Measurements from ENCODE around the gene CRIM1.
A peak's percentile ranks its signal among the peaks of the same experiment; 100 is the strongest.
"Not testable (repeated sequence)": the region's sequence is repeated elsewhere in the genome, so short reads cannot be mapped to it uniquely, and the experiment has no call there.

The CRIM1 gene

GRCh38 chr2:36355151-36355889 lies at the start of gene CRIM1:
Gene CRIM1, plus strand, starts transcription at chr2:36355778. Its CDS starts 515 bp downstream, at chr2:36356293.
- DNase-seq (ENCODE audit: low read depth), result peak; percentile 36

- DNase-seq (ENCODE audit: low read depth), result no peak
Observed at GRCh38 chr2:36307441-36307840, 48.1 kb upstream of the CRIM1 start.

- not testable (repeated sequence) for DNase-seq (ENCODE audit: low read depth)
Observed at GRCh38 chr2:36310444-36310843, 45.1 kb upstream of the CRIM1 start.

GRCh38 chr2:36318547-36318946 lies 37.0 kb upstream of the CRIM1 start:
- DNase-seq (ENCODE audit: low read depth), result no peak

- no peak for DNase-seq (ENCODE audit: low read depth)
Observed at GRCh38 chr2:36322108-36322507, 33.5 kb upstream of the CRIM1 start.

GRCh38 chr2:36326286-36326685 lies 29.3 kb upstream of the CRIM1 start:
- no peak for DNase-seq (ENCODE audit: low read depth)

- DNase-seq (ENCODE audit: low read depth), result no peak
Observed at GRCh38 chr2:36329251-36329650, 26.3 kb upstream of the CRIM1 start.

GRCh38 chr2:36329746-36330472 lies 25.7 kb upstream of the CRIM1 start:
- no peak for DNase-seq (ENCODE audit: low read depth)

- DNase-seq (ENCODE audit: low read depth), result no peak
Observed at GRCh38 chr2:36330473-36331395, 24.8 kb upstream of the CRIM1 start.

GRCh38 chr2:36333350-36334012 lies 22.1 kb upstream of the CRIM1 start:
- no peak for DNase-seq (ENCODE audit: low read depth)

GRCh38 chr2:36335597-36335996 lies 20.0 kb upstream of the CRIM1 start:
- DNase-seq (ENCODE audit: low read depth), result no peak

- no peak for DNase-seq (ENCODE audit: low read depth)
Observed at GRCh38 chr2:36336321-36336720, 19.3 kb upstream of the CRIM1 start.

- no peak for DNase-seq (ENCODE audit: low read depth)
Observed at GRCh38 chr2:36337354-36337753, 18.2 kb upstream of the CRIM1 start.

- no peak for DNase-seq (ENCODE audit: low read depth)
Observed at GRCh38 chr2:36338124-36338826, 17.3 kb upstream of the CRIM1 start.

GRCh38 chr2:36338827-36339145 lies 16.8 kb upstream of the CRIM1 start:
- no peak for DNase-seq (ENCODE audit: low read depth)

- no peak for DNase-seq (ENCODE audit: low read depth)
Observed at GRCh38 chr2:36339607-36340218, 15.9 kb upstream of the CRIM1 start.

- no peak for DNase-seq (ENCODE audit: low read depth)
Observed at GRCh38 chr2:36343606-36344005, 12.0 kb upstream of the CRIM1 start.

- DNase-seq (ENCODE audit: low read depth), result no peak
Observed at GRCh38 chr2:36348721-36349120, 6.9 kb upstream of the CRIM1 start.

- no peak for DNase-seq (ENCODE audit: low read depth)
Observed at GRCh38 chr2:36351291-36351690, 4.3 kb upstream of the CRIM1 start.

GRCh38 chr2:36351736-36352349 lies 3.7 kb upstream of the CRIM1 start:
- no peak for DNase-seq (ENCODE audit: low read depth)

- DNase-seq (ENCODE audit: low read depth), result no peak
Observed at GRCh38 chr2:36352701-36353100, 2.9 kb upstream of the CRIM1 start.
